Endothelial cell of hepatic sinusoid (primary cell): ENCODE data around the gene RPL36AL.

Source experiments
- in situ Hi-C: cut with HindIII; loops from 2 replicates; pipeline ENCODE4 v1.10.0; 2017; ENCODE audit warnings: low sequenced_read_pairs

Gene RPL36AL

GRCh38 chr14:49583629-49584028, 36.8 kb downstream of the RPL36AL start:
- in situ Hi-C loops, result loop anchor here (10.0 kb wide), 1 partner anchor 71 kb away; no protein-coding TSS in a partner anchor

DNA sequence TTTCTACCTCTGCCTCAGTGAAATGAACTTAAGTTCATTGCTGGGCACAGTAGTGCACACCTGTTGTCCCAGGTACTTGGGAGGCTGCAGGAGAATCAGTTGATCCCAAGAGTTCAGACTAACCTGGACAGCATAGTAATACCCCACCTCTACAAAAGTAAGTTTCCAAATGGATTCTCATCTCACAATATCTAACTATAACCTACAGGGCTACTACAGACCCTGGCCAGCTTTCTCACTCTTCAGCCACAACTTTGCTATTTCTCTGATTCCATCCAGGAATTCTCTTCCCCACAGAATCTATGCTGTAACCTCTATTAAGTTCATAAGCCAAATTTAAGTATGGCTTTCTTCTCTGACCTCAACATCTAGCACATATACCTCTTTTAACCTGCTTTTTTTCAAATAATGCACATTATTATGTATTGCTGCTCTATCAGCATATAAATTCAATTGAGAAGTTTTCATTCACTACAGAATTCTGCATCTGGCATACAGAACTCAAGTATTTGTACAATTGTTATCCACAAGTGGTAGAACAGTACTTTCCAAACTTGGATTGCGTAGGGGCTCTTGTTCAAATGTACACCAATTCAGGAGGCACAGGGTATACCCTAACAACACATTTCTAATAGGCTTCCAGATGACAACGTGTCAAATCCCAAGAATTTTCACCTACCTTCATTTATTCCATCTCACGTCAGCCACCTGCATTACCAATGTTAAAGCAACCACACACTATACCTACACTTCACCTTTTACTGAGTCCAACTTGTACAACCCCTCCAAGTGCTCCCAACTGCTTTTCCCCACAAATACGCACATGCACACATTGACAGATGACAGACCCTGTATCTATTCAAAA, 38.1 kb downstream of the RPL36AL start:
- in situ Hi-C loops, result loop anchor here (10.0 kb wide), 1 partner anchor 72 kb away; no protein-coding TSS in a partner anchor

- in situ Hi-C loops, result loop anchor here (10.0 kb wide), 1 partner anchor 73 kb away; no protein-coding TSS in a partner anchor
Observed at GRCh38 chr14:49581209-49582112, 39.0 kb downstream of the RPL36AL start.

- in situ Hi-C loops, result loop anchor here (10.0 kb wide), 1 partner anchor 75 kb away; no protein-coding TSS in a partner anchor
Observed at GRCh38 chr14:49579841-49580240, 40.6 kb downstream of the RPL36AL start.

DNA sequence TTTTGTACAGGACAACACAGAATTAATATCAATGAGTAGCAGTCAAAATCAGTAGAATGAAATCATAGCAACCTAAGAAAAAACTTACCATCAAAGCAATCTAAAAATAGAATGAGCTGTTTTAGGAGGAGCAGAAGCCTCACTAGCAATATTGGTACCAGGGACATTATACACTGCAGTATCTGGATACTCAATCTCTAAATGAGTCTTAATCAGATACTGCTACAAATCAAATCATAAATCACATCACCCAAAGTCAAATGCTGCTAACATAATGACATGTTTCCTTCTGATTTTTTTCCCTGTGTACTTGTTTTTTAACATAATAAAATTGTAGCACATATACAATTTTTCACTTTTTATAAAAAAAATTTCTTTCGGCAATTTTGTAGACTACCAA, 42.3 kb downstream of the RPL36AL start:
- in situ Hi-C loops, result no loop called here

- in situ Hi-C loops, result no loop called here
Observed at GRCh38 chr14:49574038-49574437, 46.4 kb downstream of the RPL36AL start.

- in situ Hi-C loops, result no loop called here
Observed at GRCh38 chr14:49569281-49569680, 51.1 kb downstream of the RPL36AL start.
